Transverse colon (tissue), 4 donors: Measurements from ENCODE around the gene P4HB. TPM values are rescaled to one million over a fixed set of nuclear protein-coding genes. Genes with fewer than 3 reads are reported as not detected.
A peak's percentile ranks its signal among the peaks of the same experiment; 100 is the strongest.

Experiments
- DNase-seq: peaks from one replicate; pipeline ENCODE4 v3.0.0-alpha.2; 2019
- H3K27ac ChIP-seq, 4 donors: fragments of 200-600 bp; sonication (generic); 2 replicates each; pipeline ENCODE4 v1.5.1; 2016 to 2018; ENCODE audit warnings: inconsistent platforms in 4 of 4
- H3K27me3 ChIP-seq: fragments of 200-600 bp; sonication (generic); 2 replicates; pipeline ENCODE4 v1.5.1; 2017; ENCODE audit warnings: inconsistent platforms
- H3K36me3 ChIP-seq, 4 donors: fragments of 200-600 bp; sonication (generic); 2 replicates each; pipeline ENCODE4 v1.5.1; 2017 to 2019; ENCODE audit warnings: inconsistent platforms in 4 of 4
- H3K4me1 ChIP-seq, 4 donors: fragments of 200-600 bp; sonication (generic); 2 replicates each; pipeline ENCODE4 v1.5.1; 2017 to 2020; ENCODE audit warnings: inconsistent platforms in 4 of 4
- H3K4me3 ChIP-seq, 4 donors: fragments of 200-600 bp; sonication (generic); 1 replicate in 1 of 4; 2 replicates in 3 of 4; pipeline versions ENCODE4 v1.5.1 to v1.6.1; 2017 to 2019; ENCODE audit warnings: inconsistent platforms in 4 of 4
- H3K9me3 ChIP-seq, 2 donors: fragments of 200-600 bp; sonication (generic); 2 replicates each; pipeline ENCODE4 v1.5.1; 2017 to 2019; ENCODE audit warnings: inconsistent platforms in 2 of 2
- CTCF ChIP-seq, 5 experiments: fragments of 200-600 bp in 3 of 5; fragments of 450-650 bp in 2 of 5; sonication (generic) in 3 of 5; IDR thresholded peaks; 1 replicate in 2 of 5; 2 replicates in 3 of 5; pipeline ENCODE4 v1.5.1; 2016 to 2017; ENCODE audit warnings: antibody characterized with exemption in 5 of 5, inconsistent platforms in 3 of 5, mild to moderate bottlenecking in 2 of 5, moderate library complexity in 1 of 5
- EP300 ChIP-seq: sonication (generic); formaldehyde crosslinking; IDR thresholded peaks from one replicate; pipeline ENCODE4 v1.6.1; 2017; ENCODE audit warnings: antibody characterized with exemption, low read depth
- POLR2A ChIP-seq: fragments of 450-650 bp; IDR thresholded peaks from one replicate; pipeline ENCODE4 v1.6.1; 2016; ENCODE audit warnings: antibody characterized with exemption, mild to moderate bottlenecking, moderate library complexity
- POLR2AphosphoS5 ChIP-seq, 3 donors: sonication (generic); formaldehyde crosslinking; IDR thresholded peaks; one replicate each; pipeline ENCODE4 v1.6.1; 2016; ENCODE audit warnings: antibody characterized with exemption in 3 of 3
- WGBS, 2 donors: methylation state at CpG; one replicate each; pipeline ENCODE4 v1.1.5; 2018; ENCODE audit warnings: low coverage in 1 of 2; 5-methylcytosine and 5-hydroxymethylcytosine counted together
- in situ Hi-C, 4 donors: fragments of 200-750 bp; cut with MboI; loops; one replicate each; pipeline versions ENCODE4 v1.15.0 to v1.15.1; 2017; ENCODE audit warnings: low sequenced_read_pairs in 3 of 4, low pct_ligation_motif_present in 1 of 4, low pct_unique_long_range_greater_than_20kb in 1 of 4
- intact Hi-C: fragments of 100-400 bp; cut with DNase I; formaldehyde crosslinking; loops from one replicate; pipeline ENCODE4 v1.15.1; 2023; ENCODE audit warnings: low total_unique reads
- total RNA-seq, 4 donors: library from RNA; depleted of rRNA; stranded (reverse); fragments of >200 nt; gene quantifications; one replicate each; pipeline ENCODE4 v1.1.0, GENCODE V29; 2016

Gene P4HB
- total RNA-seq, 4 donors from 2014 or later, result 486 to 732 (median 556) TPM

DNA sequence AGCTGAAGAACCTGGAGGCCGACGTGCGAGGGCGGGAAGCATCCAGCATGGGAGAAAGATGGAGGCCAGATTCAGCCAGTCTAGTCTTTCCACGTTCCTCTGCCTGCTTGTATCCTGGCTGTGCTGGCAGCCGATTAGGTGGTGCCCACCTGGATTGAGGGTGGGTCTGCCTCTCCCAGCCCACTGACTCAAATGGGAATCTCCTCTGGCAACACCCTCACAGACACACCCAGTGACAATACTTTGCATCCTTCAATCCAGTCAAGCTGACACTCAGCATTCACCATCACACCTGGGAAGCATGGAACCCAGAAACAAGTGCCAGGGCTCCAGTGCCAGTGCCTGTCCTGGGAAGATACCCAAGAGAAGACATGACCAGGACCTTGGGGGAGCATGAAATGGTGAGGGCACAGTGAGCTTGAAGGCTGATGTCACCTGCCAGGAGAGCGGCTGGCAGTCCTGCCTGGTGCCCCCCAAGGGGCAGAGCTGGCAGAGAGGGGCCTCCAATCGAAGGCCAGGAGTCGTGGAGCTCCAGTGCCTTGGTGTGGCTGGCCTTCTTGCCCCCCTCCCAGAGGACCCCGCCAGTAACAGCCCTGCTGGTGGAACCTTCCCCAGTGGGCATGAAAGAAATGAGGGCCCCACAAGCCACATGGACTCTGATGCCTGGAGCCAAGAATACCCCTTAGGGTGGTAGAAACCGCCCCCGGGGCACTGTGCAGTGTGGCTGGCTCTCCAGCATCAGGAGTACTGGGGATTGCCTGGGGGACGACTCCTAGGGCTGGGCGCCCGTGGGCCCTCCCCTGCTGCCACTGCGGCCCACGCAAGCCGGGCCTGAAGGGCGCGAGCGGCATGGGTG lies 41.1 kb upstream of the P4HB start:
- TF ChIP-seq CTCF (IDR thresholded peaks at IDR 0.05), result no peak
- TF ChIP-seq EP300, result no peak
- TF ChIP-seq POLR2AphosphoS5 (IDR thresholded peaks at IDR 0.05), result no peak
- peak; percentile 5 for TF ChIP-seq POLR2A
- 60% methylated on average over 14 of the region's 21 CpGs; no CpG with 5 or more reads in 1 of the 2 donors for WGBS, 2 donors

GRCh38 chr17:81900181-81900820 lies 40.0 kb upstream of the P4HB start:
- 90% methylated on average over 17 of the region's 18 CpGs; no CpG with 5 or more reads in 1 of the 2 donors for WGBS, 2 donors

More for the DNA sequence above, 41.1 kb upstream of the P4HB start:
- Histone ChIP-seq H3K27me3 (peaks cover 21% of the 10 kb centered on the region), H3K4me3 (peak overlapping the region in 3 of 4 donors; percentile 16 to 41 (median 32)), H3K27ac (no peak overlapping the region), H3K36me3 (peaks cover 0 to 17% (median 0%) of the 10 kb centered on the region in 4 donors), H3K9me3 (no peaks in the 10 kb centered on the region), H3K4me1 (peaks cover 10 to 17% (median 13%) of the 10 kb centered on the region in 4 donors)
- no peak for DNase-seq
- intact Hi-C loops (no loop called here), in situ Hi-C loops (no loop called here)

GRCh38 chr17:81899514-81900166 lies 39.3 kb upstream of the P4HB start:
- H3K9me3 ChIP-seq, result no peaks in the 10 kb centered on the region
- 97% methylated on average over 21 of the region's 22 CpGs; no CpG with 5 or more reads in 1 of the 2 donors for WGBS, 2 donors
- no peak overlapping the region for H3K4me3 ChIP-seq
- peaks cover 21% of the 10 kb centered on the region for H3K27me3 ChIP-seq
- TF ChIP-seq POLR2A, result no peak
- TF ChIP-seq CTCF (IDR thresholded peaks at IDR 0.05), result no peak
- no peak for TF ChIP-seq EP300
- no peak for TF ChIP-seq POLR2AphosphoS5 (IDR thresholded peaks at IDR 0.05)
- intact Hi-C loops (no loop called here), in situ Hi-C loops (no loop called here)
- DNase-seq, result no peak
- H3K27ac ChIP-seq, result no peak overlapping the region
- H3K4me1 ChIP-seq, result peaks cover 10 to 17% (median 13%) of the 10 kb centered on the region in 4 donors
- peaks cover 0 to 30% (median 4%) of the 10 kb centered on the region in 4 donors for H3K36me3 ChIP-seq

More at GRCh38 chr17:81900181-81900820, 40.0 kb upstream of the P4HB start:
- Histone ChIP-seq H3K27ac (no peak overlapping the region), H3K27me3 (peaks cover 21% of the 10 kb centered on the region), H3K4me1 (peaks cover 10 to 17% (median 13%) of the 10 kb centered on the region in 4 donors), H3K36me3 (peaks cover 0 to 28% (median 3%) of the 10 kb centered on the region in 4 donors), H3K4me3 (no peak overlapping the region), H3K9me3 (no peaks in the 10 kb centered on the region)
- intact Hi-C loops (no loop called here), in situ Hi-C loops (no loop called here)
- no peak for DNase-seq
- no peak for TF ChIP-seq POLR2AphosphoS5 (IDR thresholded peaks at IDR 0.05)
- TF ChIP-seq CTCF (IDR thresholded peaks at IDR 0.05), result no peak
- no peak for TF ChIP-seq EP300
- TF ChIP-seq POLR2A, result no peak

GRCh38 chr17:81898885-81899284 lies 38.5 kb upstream of the P4HB start:
- H3K4me1 ChIP-seq, result peaks cover 10 to 17% (median 13%) of the 10 kb centered on the region in 4 donors
- WGBS, 2 donors, result 94% methylated on average over 9 of the region's 9 CpGs; no CpG with 5 or more reads in 1 of the 2 donors
- H3K4me3 ChIP-seq, result no peak overlapping the region
- in situ Hi-C loops (no loop called here), intact Hi-C loops (no loop called here)
- peaks cover 21% of the 10 kb centered on the region for H3K27me3 ChIP-seq
- no peak for TF ChIP-seq POLR2A
- TF ChIP-seq CTCF (IDR thresholded peaks at IDR 0.05), result no peak
- no peak for TF ChIP-seq EP300
- no peak for TF ChIP-seq POLR2AphosphoS5 (IDR thresholded peaks at IDR 0.05)
- H3K36me3 ChIP-seq, result peaks cover 0 to 30% (median 4%) of the 10 kb centered on the region in 4 donors
- no peak overlapping the region for H3K27ac ChIP-seq
- no peaks in the 10 kb centered on the region for H3K9me3 ChIP-seq
- no peak for DNase-seq
